SU-DHL-6 (cell line): Measurements from ENCODE around the gene AJAP1.

ENCODE experiments used
- CTCF ChIP-seq: fragments of 200-600 bp; sonication (generic); IDR thresholded peaks from one replicate; pipeline ENCODE4 v1.5.1; 2017; ENCODE audit warnings: antibody characterized with exemption, mild to moderate bottlenecking, low read length, moderate library complexity; ENCODE audit not compliant: insufficient read depth, poor library complexity, severe bottlenecking
- EZH2phosphoT487 ChIP-seq: fragments of 200-600 bp; sonication (generic), shearing (Covaris generic); conservative IDR thresholded peaks from 2 replicates; pipeline ENCODE4 v1.6.1; 2018; ENCODE audit warnings: mild to moderate bottlenecking, antibody characterized with exemption, low read length, moderate library complexity, mixed read lengths

- TF ChIP-seq CTCF (no peak), EZH2phosphoT487 (no peak)
Observed at GRCh38 chr1:4674676-4675075, 20.3 kb downstream of the AJAP1 start.
